GM19468 (cell line): ENCODE measurements around the gene CIRBP.

Source experiments
- ATAC-seq: cut with Tn5 transposase; IDR thresholded peaks from one replicate; pipeline ENCODE4 v1.9.1; 2021; ENCODE audit warnings: mild to moderate bottlenecking, moderate library complexity, moderate number of reproducible peaks; ENCODE audit not compliant: unreplicated experiment; ENCODE audit errors: extremely low read depth

The CIRBP gene

DNA sequence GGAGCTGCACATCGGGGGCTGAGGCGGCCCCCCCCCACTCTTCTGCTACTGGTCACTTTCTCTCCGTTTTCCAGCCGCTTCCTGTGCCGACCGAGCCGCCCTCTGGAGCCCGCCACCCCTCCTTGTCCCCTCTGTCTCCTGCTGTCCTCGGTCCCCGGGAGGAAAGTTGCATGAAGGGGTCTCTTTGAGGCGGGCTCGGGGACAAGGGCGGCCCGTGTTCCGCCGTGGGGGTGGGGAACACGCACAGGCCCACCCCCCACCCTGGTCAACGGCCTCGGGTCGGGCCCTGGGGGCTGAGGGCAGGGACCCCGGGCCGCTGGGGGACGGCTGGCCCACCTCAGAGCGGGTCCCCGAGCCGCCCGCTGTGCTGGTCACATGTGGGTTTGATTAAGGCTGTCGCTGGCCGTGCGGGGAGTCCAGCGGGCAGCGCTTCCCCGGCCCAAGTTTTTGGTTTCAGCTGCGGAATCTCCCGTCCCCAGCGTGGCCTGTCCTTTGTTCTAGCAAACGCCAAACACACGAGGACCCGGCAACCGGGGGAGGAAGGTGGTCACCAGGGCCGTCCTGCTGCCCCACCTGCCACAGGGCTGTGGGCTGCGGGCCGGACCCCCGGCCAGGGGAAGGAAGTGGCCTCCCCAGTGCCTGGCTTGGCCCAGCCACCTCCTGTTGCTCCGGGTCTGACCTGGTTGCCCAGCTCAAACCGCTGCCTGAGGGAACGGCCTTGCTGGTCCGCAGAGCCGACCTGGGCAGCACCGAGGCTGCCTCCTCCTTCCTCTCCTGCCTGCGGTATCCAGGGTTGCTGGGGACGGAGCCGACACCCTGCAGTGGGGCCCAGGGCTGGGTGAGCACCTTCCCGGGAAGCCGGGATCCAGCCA, 18.5 kb downstream of the CIRBP start:
- ATAC-seq, result no peak

DNA sequence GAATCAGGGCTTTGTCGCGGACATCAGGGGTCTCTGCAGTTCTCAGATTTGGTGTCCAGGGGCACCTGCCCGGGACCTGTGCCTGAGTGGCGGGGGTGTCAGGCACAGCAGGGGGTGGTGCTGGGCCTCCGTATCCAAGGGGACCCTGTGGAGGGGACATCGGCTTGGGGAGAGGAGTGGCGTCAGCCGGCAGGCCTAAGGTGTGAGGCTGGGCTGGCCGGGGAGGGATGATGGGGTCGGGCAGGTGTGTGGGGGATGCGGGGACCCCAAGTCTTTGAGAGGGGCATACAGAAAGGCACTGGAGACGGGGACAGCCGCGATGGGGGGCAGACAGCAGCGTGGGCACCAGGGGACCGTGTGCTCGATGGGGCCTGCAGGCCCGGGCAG, 19.1 kb downstream of the CIRBP start:
- ATAC-seq, result no peak

DNA sequence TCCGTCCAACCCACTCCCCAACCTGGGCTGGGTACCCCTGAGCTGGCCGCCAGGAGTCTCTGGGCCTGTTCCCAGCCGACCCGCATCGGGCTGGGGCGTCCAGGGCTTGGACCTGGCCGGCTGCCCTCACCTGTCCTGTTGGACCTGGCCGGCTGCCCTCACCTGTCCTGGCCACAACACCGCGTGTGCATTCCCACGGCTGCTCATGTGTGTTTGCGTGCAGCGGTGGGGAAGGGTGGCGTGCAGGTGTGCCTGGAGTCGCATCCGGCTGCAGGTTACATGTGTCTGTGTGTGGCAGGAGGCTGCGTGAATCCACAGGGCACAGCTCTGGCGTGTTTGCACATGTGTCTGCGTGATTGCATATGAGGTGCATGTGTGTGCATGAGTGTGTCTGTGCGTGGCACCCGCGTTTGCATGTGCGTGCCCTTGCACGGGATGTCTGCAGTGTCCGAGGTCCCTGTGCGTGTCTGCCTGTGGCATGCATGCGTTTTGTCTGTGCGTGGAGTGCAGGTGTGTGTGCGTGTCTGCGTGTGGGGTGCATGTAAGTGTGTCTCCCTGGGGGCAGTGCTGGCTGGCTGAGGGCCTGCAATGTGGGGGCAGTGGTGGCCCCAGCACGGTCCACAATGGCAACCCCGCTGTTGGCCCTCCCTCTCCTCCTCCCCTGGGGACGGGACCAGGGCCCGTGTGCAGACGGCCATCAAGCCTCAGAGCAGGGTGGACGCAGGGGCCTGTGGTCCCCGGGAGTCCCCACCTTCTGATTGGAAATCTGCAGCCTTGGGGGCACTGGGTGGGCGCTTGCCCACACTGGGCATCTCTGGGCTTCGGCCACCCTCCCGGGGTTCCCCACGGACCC, 19.9 kb downstream of the CIRBP start:
- no peak for ATAC-seq

GRCh38 chr19:1289686-1290025, 20.5 kb downstream of the CIRBP start:
- no peak for ATAC-seq

GRCh38 chr19:1290196-1290702, 21.1 kb downstream of the CIRBP start:
- no peak for ATAC-seq

GRCh38 chr19:1290703-1291651, 21.8 kb downstream of the CIRBP start:
- no peak for ATAC-seq

DNA sequence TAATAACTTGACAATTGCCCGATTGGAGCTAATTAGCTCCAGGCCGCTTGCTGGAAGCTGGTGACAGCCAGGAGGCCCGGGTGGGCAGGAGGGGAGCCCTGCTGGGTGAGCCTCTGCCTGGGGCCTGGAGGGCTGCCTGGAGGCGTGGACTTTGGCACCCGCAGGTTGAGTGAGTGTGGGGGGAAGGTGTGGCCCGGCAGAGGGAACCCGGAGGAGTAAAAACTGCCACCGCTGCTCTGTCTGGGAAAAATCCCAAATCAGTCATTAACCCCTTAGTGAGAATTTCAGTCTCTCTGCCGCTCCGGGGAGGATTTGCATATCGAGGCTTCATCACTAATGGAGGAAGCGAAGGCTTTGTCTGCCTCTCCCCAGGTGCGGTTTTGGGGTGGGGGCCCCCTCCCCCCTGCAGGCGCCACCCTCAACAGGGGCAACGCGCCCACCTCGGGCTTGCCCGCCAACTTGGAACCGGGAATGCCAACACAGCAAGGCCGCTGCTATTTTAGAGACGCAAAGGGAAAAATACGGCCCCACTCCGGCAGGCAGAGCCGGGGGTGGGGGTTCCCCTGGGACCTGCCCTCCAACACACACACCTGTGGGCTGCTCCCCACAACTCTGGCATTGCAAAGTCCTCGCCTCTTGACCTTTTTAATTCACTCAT, 22.8 kb downstream of the CIRBP start:
- no peak for ATAC-seq

GRCh38 chr19:1292419-1293151, 23.5 kb downstream of the CIRBP start:
- ATAC-seq, result no peak

- ATAC-seq, result no peak
Observed at GRCh38 chr19:1293782-1294604, 24.9 kb downstream of the CIRBP start.

GRCh38 chr19:1294688-1295087, 25.6 kb downstream of the CIRBP start:
- no peak for ATAC-seq

GRCh38 chr19:1295169-1296012, 26.3 kb downstream of the CIRBP start:
- no peak for ATAC-seq

GRCh38 chr19:1296078-1296477, 26.9 kb downstream of the CIRBP start:
- ATAC-seq, result no peak

DNA sequence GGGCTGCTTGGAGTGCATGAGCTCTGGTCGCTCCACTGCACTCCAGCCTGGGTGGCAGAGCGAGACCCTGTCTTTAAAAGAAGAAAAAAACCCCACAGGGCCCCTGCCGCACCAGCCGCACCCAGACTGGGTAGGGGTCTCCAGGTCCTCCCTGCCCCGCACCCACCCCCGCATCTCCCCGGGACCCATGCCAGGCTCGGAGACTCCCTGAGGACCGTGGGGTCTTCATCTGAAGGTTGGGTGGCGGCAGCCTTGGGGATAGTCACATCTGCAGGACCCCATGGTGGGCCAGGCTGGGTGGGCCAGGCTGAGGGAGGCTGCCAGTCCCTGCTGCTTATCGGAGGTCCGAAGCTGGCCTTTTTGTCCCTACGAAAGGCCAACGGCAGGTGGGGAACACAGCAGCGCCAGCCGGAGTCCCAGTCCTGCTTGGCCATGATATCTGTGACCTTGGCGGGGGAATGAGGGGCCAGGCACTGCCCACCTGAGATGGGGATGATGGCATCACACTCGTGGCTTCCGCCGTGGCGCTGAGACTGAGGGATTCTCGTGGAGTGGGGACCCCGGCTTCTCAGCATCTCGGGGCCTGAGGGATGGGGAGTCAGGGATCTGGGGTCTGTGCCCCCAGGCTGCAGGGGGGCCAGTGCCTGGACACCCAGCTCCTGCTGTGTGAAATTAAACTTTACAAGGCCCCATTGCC, 27.6 kb downstream of the CIRBP start:
- no peak for ATAC-seq

DNA sequence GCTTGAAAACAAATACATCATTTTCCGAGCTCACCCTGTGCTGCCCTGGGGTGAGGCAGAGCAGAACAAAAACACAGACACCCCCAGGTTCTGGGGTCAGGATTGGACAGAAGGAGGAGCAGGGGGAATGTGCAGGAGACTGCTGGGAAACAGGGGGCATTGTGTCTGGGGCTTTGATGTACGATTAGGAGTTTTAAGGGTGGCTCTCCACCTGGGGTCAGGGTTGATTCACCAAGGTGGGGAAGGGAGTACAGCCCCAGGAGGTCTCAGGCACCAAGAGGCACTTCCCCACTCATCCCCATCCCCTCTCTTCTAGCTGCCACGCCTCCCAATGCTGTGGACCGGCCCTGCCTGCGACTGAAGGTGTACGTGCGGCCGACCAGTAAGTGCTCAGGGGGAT, 29.1 kb downstream of the CIRBP start:
- ATAC-seq, result no peak

DNA sequence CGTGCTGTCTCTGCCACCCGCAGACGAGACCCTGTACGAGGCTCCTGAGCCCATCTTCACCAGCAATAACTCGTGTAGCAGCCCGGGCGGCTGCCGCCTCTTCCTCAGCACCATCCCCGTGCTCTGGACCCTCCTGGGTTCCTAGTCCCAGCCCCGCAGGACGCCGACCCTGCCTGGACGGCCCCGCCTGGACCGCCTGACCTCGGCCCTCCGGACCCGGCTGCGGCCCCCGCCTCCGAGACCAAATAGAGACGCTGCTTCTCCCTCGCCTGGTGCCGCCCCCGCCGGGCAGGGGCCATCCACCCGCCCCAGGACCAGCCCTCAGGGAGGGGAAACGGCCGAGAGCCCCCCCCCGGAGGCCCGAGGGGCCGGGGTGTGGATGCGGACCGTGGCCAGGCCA, 30.7 kb downstream of the CIRBP start:
- ATAC-seq, result no peak

- no peak for ATAC-seq
Observed at GRCh38 chr19:1300744-1301490, 31.8 kb downstream of the CIRBP start.
